GM10266 (cell line): ENCODE measurements around the gene GOLT1A.

Experiments used
- DNase-seq: peaks from one replicate; pipeline ENCODE4 v3.0.0; 2012; ENCODE audit errors: extremely low spot score
- TF ChIP-seq, protein P1 (sequence below): IDR thresholded peaks from 2 replicates; pipeline ENCODE4 v1.5.1; 2012; ENCODE audit warnings: mild to moderate bottlenecking, low read depth; ENCODE audit not compliant: control insufficient read depth, insufficient read depth; ENCODE audit errors: missing control alignments

Gene GOLT1A

DNA sequence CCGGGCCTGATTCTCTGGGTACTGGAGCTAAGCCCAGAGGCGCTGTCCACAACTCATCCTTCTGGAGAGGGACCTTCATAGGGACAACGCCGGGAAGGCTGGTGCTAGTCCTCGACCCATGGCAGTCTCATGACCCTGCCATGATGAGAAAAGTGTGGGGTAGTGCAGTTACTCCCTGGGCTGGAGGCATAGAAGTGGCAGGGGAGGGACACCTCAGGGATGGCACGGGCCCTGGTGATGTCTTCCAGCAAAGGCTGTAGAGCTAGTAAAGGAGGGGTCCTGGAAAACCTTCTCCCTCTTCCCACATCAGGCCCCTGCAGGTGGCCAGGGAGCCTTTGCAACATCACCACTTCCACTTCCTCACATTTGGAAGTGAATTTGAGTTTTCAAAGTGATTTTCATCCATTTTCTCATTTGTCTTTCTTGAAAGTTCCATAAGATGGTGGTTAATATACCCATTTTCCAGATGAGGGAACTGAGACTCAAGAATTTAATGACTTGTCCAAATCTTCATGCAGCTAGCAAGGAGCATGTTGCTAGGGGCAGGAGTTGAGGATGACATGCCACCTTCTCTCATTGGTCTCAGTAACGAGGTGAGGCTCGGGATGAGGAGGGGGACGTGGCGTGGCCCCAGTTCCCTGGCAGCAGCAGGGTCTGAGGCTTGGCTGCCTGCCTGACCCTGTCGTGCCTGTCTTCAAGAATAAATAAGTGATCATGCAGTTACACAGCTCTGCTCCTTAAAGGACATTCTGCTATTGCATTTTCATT is 3.3 kb upstream of the GOLT1A start:
- no peak for DNase-seq
- TF ChIP-seq, protein P1, sequence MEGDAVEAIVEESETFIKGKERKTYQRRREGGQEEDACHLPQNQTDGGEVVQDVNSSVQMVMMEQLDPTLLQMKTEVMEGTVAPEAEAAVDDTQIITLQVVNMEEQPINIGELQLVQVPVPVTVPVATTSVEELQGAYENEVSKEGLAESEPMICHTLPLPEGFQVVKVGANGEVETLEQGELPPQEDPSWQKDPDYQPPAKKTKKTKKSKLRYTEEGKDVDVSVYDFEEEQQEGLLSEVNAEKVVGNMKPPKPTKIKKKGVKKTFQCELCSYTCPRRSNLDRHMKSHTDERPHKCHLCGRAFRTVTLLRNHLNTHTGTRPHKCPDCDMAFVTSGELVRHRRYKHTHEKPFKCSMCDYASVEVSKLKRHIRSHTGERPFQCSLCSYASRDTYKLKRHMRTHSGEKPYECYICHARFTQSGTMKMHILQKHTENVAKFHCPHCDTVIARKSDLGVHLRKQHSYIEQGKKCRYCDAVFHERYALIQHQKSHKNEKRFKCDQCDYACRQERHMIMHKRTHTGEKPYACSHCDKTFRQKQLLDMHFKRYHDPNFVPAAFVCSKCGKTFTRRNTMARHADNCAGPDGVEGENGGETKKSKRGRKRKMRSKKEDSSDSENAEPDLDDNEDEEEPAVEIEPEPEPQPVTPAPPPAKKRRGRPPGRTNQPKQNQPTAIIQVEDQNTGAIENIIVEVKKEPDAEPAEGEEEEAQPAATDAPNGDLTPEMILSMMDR: no peak

DNA sequence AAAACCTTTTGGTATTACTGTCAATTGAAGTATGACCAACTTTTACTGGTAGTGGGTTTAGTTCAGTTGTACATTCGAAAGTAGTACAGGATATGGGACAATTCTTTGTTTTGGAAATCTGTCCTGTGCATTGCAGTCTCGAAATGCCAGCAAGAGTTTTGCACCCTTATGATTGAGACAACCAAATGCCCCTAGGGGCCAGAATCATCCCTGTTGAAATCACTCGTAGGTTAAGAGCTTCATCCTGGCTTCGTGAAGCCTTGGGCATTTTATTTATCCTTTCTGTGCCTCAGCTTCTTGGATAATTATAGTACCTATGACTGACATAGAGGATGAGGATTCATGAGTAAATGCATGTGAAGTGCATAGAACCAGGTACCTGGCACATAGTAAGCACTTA is 2.4 kb upstream of the GOLT1A start:
- no peak for DNase-seq
- TF ChIP-seq, protein P1: no peak

DNA sequence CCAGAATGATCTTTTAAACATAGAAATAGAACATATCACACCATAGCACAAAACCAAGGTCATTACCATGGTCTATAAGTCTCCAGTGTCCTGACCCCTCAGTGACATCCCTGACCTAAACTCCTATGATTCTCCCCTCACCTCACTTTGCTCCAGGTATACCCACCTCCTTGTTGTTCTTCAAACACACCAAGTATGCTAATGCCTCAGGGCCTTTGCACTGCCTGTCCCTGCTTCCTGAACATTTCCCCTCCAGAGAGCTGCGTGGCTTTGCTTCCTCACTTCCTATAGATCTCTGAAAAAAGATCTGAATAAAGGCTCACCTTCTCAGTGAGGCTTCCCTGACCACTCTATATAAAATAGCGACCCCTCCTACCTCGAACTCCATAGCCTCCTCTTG is 1.1 kb downstream of the GOLT1A start:
- TF ChIP-seq, protein P1: no peak
- no peak for DNase-seq

DNA sequence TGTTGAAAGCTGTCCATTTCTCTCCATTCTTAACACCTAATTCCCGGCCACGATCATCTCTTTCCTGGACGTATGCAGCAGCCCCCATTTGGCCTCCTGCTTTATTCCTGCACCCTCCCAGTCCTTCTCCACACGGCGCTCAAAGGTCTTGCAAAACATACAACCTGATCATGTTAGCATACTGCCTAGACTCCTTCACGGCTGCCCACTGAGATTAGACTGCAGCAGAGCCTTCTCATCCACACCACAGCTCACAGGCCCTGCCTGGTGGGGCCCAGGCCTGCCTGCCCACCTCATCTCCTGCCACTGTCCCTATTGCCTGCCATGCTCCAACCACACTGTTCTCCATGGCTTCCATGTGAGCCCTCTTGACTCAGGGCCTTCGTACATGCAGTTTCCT is 2.7 kb downstream of the GOLT1A start:
- DNase-seq: no peak
- TF ChIP-seq, protein P1: no peak

DNA sequence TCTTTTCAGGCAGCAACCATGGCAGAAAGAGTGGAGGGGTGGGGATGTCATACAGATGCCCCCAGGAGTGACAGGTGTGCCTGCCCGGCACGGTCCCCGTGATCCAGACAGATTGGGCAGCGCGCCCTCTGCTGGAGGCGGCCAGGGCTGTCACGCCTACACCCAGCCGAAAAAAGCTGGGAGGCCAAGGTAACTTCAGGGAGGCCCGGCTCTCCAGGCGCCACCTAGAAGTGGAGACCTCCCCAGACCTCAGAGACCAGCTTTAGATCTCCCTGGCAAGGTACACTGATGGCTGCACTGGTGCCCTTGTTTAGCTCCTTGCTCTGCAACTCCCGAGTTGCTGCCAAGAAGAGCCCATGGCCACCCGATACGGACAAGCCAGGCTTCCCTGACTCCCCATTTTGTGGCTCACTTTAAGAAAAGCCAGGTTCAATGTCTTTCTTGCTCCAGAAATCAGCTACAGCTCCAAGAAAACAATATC is 6.6 kb downstream of the GOLT1A start:
- DNase-seq: peak; percentile 84
- TF ChIP-seq, protein P1: peak; percentile 93

DNA sequence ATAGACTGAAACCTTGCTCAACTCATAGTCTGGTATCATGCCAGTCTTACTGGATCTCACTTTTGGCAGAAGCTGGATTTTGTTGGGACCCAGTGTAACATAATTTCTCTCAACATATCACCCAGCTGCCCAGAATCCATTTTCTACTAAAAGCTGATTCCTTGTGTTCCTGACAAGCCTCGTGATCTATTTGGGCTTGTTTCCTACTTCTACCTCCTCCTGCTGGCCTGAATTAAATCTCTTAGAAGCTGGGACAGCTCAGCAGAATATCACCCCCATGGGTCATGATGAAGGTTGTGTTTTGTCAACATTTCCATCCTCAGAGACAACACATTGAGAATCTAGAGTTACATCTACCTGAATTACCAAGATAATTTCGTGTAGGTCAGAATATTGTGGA is 7.7 kb downstream of the GOLT1A start:
- DNase-seq: no peak
- TF ChIP-seq, protein P1: no peak

DNA sequence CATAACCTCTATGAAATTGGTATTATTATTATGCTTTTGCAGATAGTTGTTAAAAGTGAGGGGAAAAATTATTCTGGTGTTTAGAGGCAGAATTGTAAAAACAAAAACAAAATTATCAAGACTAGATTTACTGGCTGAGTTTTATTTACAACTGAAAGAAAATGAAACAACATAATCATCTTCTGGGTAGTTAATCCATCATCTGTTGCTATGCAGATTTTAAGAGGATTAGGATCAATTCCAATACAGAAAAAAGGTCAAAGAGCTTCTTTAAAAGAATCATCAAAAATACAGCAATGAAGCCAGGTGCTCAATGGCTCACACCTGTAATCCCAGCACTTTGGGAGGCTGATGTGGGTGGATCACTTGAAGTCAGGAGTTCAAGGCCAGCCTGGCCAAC is 8.3 kb downstream of the GOLT1A start:
- no peak for DNase-seq
- TF ChIP-seq, protein P1: no peak
